Measurements from ENCODE around the gene ADAM10. TPM values are rescaled to one million over a fixed set of nuclear protein-coding genes. Genes with fewer than 3 reads are reported as not detected.

ADAM10 gene
- total RNA-seq, 1 donor from 2014 or later: 87.7 TPM

GRCh38 chr15:58611731-58612676, 137.5 kb downstream of the ADAM10 start:
- H3K27ac Mint-ChIP-seq: no peak overlapping the region
- peaks cover 14% of the 10 kb centered on the region for H3K9me3 Mint-ChIP-seq
- ATAC-seq (ENCODE audit: low read depth) (no peak), DNase-seq (no peak)
- no peak for TF ChIP-seq CTCF (IDR thresholded peaks at IDR 0.05)
- H3K4me3 Mint-ChIP-seq: no peak overlapping the region
- ChIA-PET CTCF (no interaction called here), POLR2A (no interaction called here)
- no peaks in the 10 kb centered on the region for H3K27me3 Mint-ChIP-seq
- intact Hi-C loops (cut with micrococcal nuclease): no loop called here
- H3K4me1 Mint-ChIP-seq: peaks cover 4% of the 10 kb centered on the region
- H3K36me3 Mint-ChIP-seq (ENCODE audit: low read depth): peaks cover 84% of the 10 kb centered on the region

- TF ChIP-seq CTCF (IDR thresholded peaks at IDR 0.05): no peak
- no peak overlapping the region for H3K4me3 Mint-ChIP-seq
- peaks cover 4% of the 10 kb centered on the region for H3K4me1 Mint-ChIP-seq
- H3K27me3 Mint-ChIP-seq: no peaks in the 10 kb centered on the region
- ChIA-PET CTCF (no interaction called here), POLR2A (no interaction called here)
- peaks cover 76% of the 10 kb centered on the region for H3K36me3 Mint-ChIP-seq (ENCODE audit: low read depth)
- no peak for ATAC-seq (ENCODE audit: low read depth)
- H3K9me3 Mint-ChIP-seq: no peaks in the 10 kb centered on the region
- H3K27ac Mint-ChIP-seq: no peak overlapping the region
- no peak for DNase-seq
- intact Hi-C loops (cut with micrococcal nuclease): no loop called here
Measured at GRCh38 chr15:58608711-58609110, 140.8 kb downstream of the ADAM10 start.

GRCh38 chr15:58608129-58608590, 141.3 kb downstream of the ADAM10 start:
- ATAC-seq (ENCODE audit: low read depth) (no peak), DNase-seq (no peak)
- ChIA-PET CTCF (no interaction called here), POLR2A (no interaction called here)
- Mint-ChIP-seq H3K9me3 (no peaks in the 10 kb centered on the region), H3K27me3 (no peaks in the 10 kb centered on the region), H3K27ac (no peak overlapping the region), H3K36me3 (ENCODE audit: low read depth) (peaks cover 76% of the 10 kb centered on the region), H3K4me3 (no peak overlapping the region), H3K4me1 (peaks cover 4% of the 10 kb centered on the region)
- intact Hi-C loops (cut with micrococcal nuclease): no loop called here
- no peak for TF ChIP-seq CTCF (IDR thresholded peaks at IDR 0.05)

- Mint-ChIP-seq H3K27me3 (no peaks in the 10 kb centered on the region), H3K4me1 (peaks cover 4% of the 10 kb centered on the region), H3K4me3 (no peak overlapping the region), H3K36me3 (ENCODE audit: low read depth) (peaks cover 69% of the 10 kb centered on the region), H3K9me3 (no peaks in the 10 kb centered on the region), H3K27ac (no peak overlapping the region)
- no peak for TF ChIP-seq CTCF (IDR thresholded peaks at IDR 0.05)
- intact Hi-C loops (cut with micrococcal nuclease): no loop called here
- DNase-seq (no peak), ATAC-seq (ENCODE audit: low read depth) (no peak)
- CTCF ChIA-PET: no interaction called here
- POLR2A ChIA-PET: no interaction called here
Measured at GRCh38 chr15:58606577-58607080, 142.9 kb downstream of the ADAM10 start.

GRCh38 chr15:58605931-58606530, 143.5 kb downstream of the ADAM10 start:
- POLR2A ChIA-PET: no interaction called here
- no peak for TF ChIP-seq CTCF (IDR thresholded peaks at IDR 0.05)
- DNase-seq (no peak), ATAC-seq (ENCODE audit: low read depth) (no peak)
- Mint-ChIP-seq H3K27me3 (no peaks in the 10 kb centered on the region), H3K27ac (no peak overlapping the region), H3K9me3 (no peaks in the 10 kb centered on the region), H3K4me3 (no peak overlapping the region), H3K36me3 (ENCODE audit: low read depth) (peaks cover 70% of the 10 kb centered on the region), H3K4me1 (peaks cover 4% of the 10 kb centered on the region)
- CTCF ChIA-PET: no interaction called here
- intact Hi-C loops (cut with micrococcal nuclease): no loop called here
